LNCAP (cell line): ENCODE data around the gene ARL4A.
A peak's percentile ranks its signal among the peaks of the same experiment; 100 is the strongest.

ENCODE experiments used
- CTCF ChIP-seq: fragments of 450-650 bp; IDR thresholded peaks from 2 replicates; pipeline ENCODE4 v1.5.1; 2017; ENCODE audit warnings: mild to moderate bottlenecking

ARL4A gene

GRCh38 chr7:12686891-12687717, at the start of gene ARL4A:
Gene ARL4A, plus strand, starts transcription at chr7:12687633. Its CDS starts 622 bp downstream, at chr7:12688255.
- peak; percentile 51 for TF ChIP-seq CTCF

- no peak for TF ChIP-seq CTCF
Observed at GRCh38 chr7:12637819-12638592, 49.4 kb upstream of the ARL4A start.

- peak; percentile 65 for TF ChIP-seq CTCF
Observed at GRCh38 chr7:12638851-12639456, 48.5 kb upstream of the ARL4A start.

GRCh38 chr7:12640299-12641096, 46.9 kb upstream of the ARL4A start:
- no peak for TF ChIP-seq CTCF

GRCh38 chr7:12641196-12641595, 46.2 kb upstream of the ARL4A start:
- TF ChIP-seq CTCF, result no peak

- no peak for TF ChIP-seq CTCF
Observed at GRCh38 chr7:12642508-12642907, 44.9 kb upstream of the ARL4A start.
